Colonic mucosa (tissue), 4 donors: ENCODE data around the gene IL4R. TPM values are rescaled to one million over a fixed set of nuclear protein-coding genes. Genes with fewer than 3 reads are reported as not detected.

ENCODE experiments used
- DNase-seq: peaks from one replicate; pipeline ENCODE4 v3.0.0-alpha.2; 2020
- H3K27ac ChIP-seq: fragments of 200-600 bp; one replicate; pipeline ENCODE4 v1.8.0; 2021
- H3K27me3 ChIP-seq: fragments of 200-600 bp; one replicate; pipeline ENCODE4 v1.8.0; 2021
- H3K36me3 ChIP-seq: fragments of 200-600 bp; one replicate; pipeline ENCODE4 v1.8.0; 2021
- H3K4me1 ChIP-seq: fragments of 200-600 bp; one replicate; pipeline ENCODE4 v1.8.0; 2021; ENCODE audit warnings: mild to moderate bottlenecking
- H3K4me3 ChIP-seq: fragments of 200-600 bp; one replicate; pipeline ENCODE4 v1.8.0; 2021
- H3K9ac ChIP-seq, 2 donors: one replicate each; pipeline ENCODE4 v1.7.0; 2013; ENCODE audit warnings: control low read depth in 2 of 2, low read depth in 2 of 2, low read length in 2 of 2
- H3K9me3 ChIP-seq: fragments of 200-600 bp; one replicate; pipeline ENCODE4 v1.8.0; 2021
- CTCF ChIP-seq: fragments of 200-600 bp; IDR thresholded peaks from one replicate; pipeline ENCODE4 v1.8.0; 2022; ENCODE audit warnings: antibody characterized with exemption, mild to moderate bottlenecking
- intact Hi-C: fragments of 100-400 bp; cut with DNase I; formaldehyde crosslinking; loops from one replicate; pipeline ENCODE4 v1.14.1; 2022
- total RNA-seq, 2 donors: library from RNA; stranded (reverse); fragmentation: NEBNext Ultra II Directional in 1 of 2; extraction: Animal tissue kit (Norgen Biotek cat#: 25700) in 1 of 2; gene quantifications; one replicate each; pipeline ENCODE4 v1.2.1, GENCODE V29; 2021
- donor health status: healthy.
- donor health status: DM: no; HTN: no; CAD: no.
- donor health status: DM: no; HTN: no; CAD: no.

The IL4R gene
- total RNA-seq, 2 donors from 2014 or later: 74.8 to 80.0 TPM

GRCh38 chr16:27341549-27341948 lies 27.8 kb downstream of the IL4R start:
- no peak overlapping the region for H3K9ac ChIP-seq
- intact Hi-C loops: no loop called here
- peaks cover 35% of the 10 kb centered on the region for H3K36me3 ChIP-seq
- H3K4me1 ChIP-seq: no peaks in the 10 kb centered on the region
- H3K9me3 ChIP-seq: no peaks in the 10 kb centered on the region
- DNase-seq: no peak
- H3K4me3 ChIP-seq: no peak overlapping the region
- H3K27me3 ChIP-seq: no peaks in the 10 kb centered on the region
- TF ChIP-seq CTCF: no peak
- H3K27ac ChIP-seq: no peak overlapping the region

GRCh38 chr16:27341971-27342370 lies 28.2 kb downstream of the IL4R start:
- no peak for DNase-seq
- Histone ChIP-seq H3K9me3 (no peaks in the 10 kb centered on the region), H3K27me3 (no peaks in the 10 kb centered on the region), H3K27ac (no peak overlapping the region), H3K4me3 (no peak overlapping the region), H3K36me3 (peaks cover 35% of the 10 kb centered on the region), H3K4me1 (no peaks in the 10 kb centered on the region), H3K9ac (no peak overlapping the region)
- intact Hi-C loops: no loop called here
- no peak for TF ChIP-seq CTCF

- Histone ChIP-seq H3K9ac (no peak overlapping the region), H3K4me1 (no peaks in the 10 kb centered on the region), H3K4me3 (no peak overlapping the region), H3K27ac (no peak overlapping the region), H3K9me3 (no peaks in the 10 kb centered on the region), H3K36me3 (peaks cover 37% of the 10 kb centered on the region), H3K27me3 (no peaks in the 10 kb centered on the region)
- TF ChIP-seq CTCF: no peak
- no peak for DNase-seq
- intact Hi-C loops: no loop called here
Measured at GRCh38 chr16:27344721-27345120, 30.9 kb downstream of the IL4R start.

- DNase-seq: no peak
- Histone ChIP-seq H3K4me3 (no peak overlapping the region), H3K36me3 (peaks cover 34% of the 10 kb centered on the region), H3K9me3 (no peaks in the 10 kb centered on the region), H3K9ac (no peak overlapping the region), H3K27me3 (no peaks in the 10 kb centered on the region), H3K27ac (no peak overlapping the region), H3K4me1 (no peaks in the 10 kb centered on the region)
- TF ChIP-seq CTCF: no peak
- intact Hi-C loops: no loop called here
Measured at GRCh38 chr16:27345201-27345600, 31.4 kb downstream of the IL4R start.

- intact Hi-C loops: no loop called here
- DNase-seq: no peak
- no peak overlapping the region for H3K27ac ChIP-seq
- peaks cover 27% of the 10 kb centered on the region for H3K36me3 ChIP-seq
- H3K9ac ChIP-seq: no peak overlapping the region
- H3K4me3 ChIP-seq: no peak overlapping the region
- TF ChIP-seq CTCF: no peak
- H3K4me1 ChIP-seq: no peaks in the 10 kb centered on the region
- H3K9me3 ChIP-seq: no peaks in the 10 kb centered on the region
- H3K27me3 ChIP-seq: no peaks in the 10 kb centered on the region
Measured at GRCh38 chr16:27346819-27347218, 33.0 kb downstream of the IL4R start.
